Germinal center (tissue), 1 donor: Measurements from ENCODE around the gene KL.
A peak's percentile ranks its signal among the peaks of the same experiment; 100 is the strongest.

ENCODE experiments used
- DNase-seq: peaks from one replicate; pipeline ENCODE4 v3.0.0; 2012; ENCODE audit warnings: mixed read lengths, low spot score

Gene KL

GRCh38 chr13:33083054-33083453, 66.8 kb downstream of the KL start:
- no peak for DNase-seq

GRCh38 chr13:33087091-33087490, 70.9 kb downstream of the KL start:
- no peak for DNase-seq

GRCh38 chr13:33087790-33088189, 71.6 kb downstream of the KL start:
- no peak for DNase-seq

- DNase-seq = no peak
Measured at GRCh38 chr13:33089311-33089710, 73.1 kb downstream of the KL start.

- DNase-seq = no peak
Measured at GRCh38 chr13:33090755-33091414, 74.7 kb downstream of the KL start.

GRCh38 chr13:33091415-33091774, 75.2 kb downstream of the KL start:
- DNase-seq = no peak

GRCh38 chr13:33092073-33092987, 76.1 kb downstream of the KL start:
- no peak for DNase-seq

- no peak for DNase-seq
Measured at GRCh38 chr13:33096886-33097605, 80.8 kb downstream of the KL start.

GRCh38 chr13:33099860-33100259, 83.6 kb downstream of the KL start:
- DNase-seq = no peak

GRCh38 chr13:33100886-33101285, 84.7 kb downstream of the KL start:
- DNase-seq = no peak

- no peak for DNase-seq
Measured at GRCh38 chr13:33101835-33102234, 85.6 kb downstream of the KL start.

GRCh38 chr13:33103457-33103856, 87.2 kb downstream of the KL start:
- no peak for DNase-seq

GRCh38 chr13:33105387-33106005, 89.3 kb downstream of the KL start:
- no peak for DNase-seq

- no peak for DNase-seq
Measured at GRCh38 chr13:33106656-33107360, 90.6 kb downstream of the KL start.

GRCh38 chr13:33107361-33107760, 91.1 kb downstream of the KL start:
- no peak for DNase-seq

- no peak for DNase-seq
Measured at GRCh38 chr13:33108620-33109019, 92.4 kb downstream of the KL start.

- DNase-seq = peak; percentile 26
Measured at GRCh38 chr13:33109271-33109697, 93.1 kb downstream of the KL start.

GRCh38 chr13:33109801-33110200, 93.6 kb downstream of the KL start:
- DNase-seq = peak; percentile 59

GRCh38 chr13:33110386-33110712, 94.1 kb downstream of the KL start:
- peak; percentile 27 for DNase-seq

GRCh38 chr13:33110713-33111413, 94.6 kb downstream of the KL start:
- peak; percentile 69 for DNase-seq

- peak; percentile 6 for DNase-seq
Measured at GRCh38 chr13:33111414-33112110, 95.3 kb downstream of the KL start.
